K562 (cell line): ENCODE data around the gene CPT1C. TPM values are rescaled to one million over a fixed set of nuclear protein-coding genes. Genes with fewer than 3 reads are reported as not detected.
A peak's percentile ranks its signal among the peaks of the same experiment; 100 is the strongest.

Experiments used
- ARNT ChIP-seq, 2 experiments: fragments of 450-650 bp; IDR thresholded peaks; 2 replicates each; pipeline ENCODE4 v1.6.1; 2016; ENCODE audit warnings: mild to moderate bottlenecking in 1 of 2
- BCLAF1 ChIP-seq, 2 experiments: fragments of 450-650 bp in 1 of 2; IDR thresholded peaks; 2 replicates each; pipeline ENCODE4 v1.6.1; 2011 to 2017; ENCODE audit warnings: low read depth in 2 of 2, antibody characterized with exemption in 1 of 2, borderline replicate concordance in 1 of 2, low read length in 1 of 2, mild to moderate bottlenecking in 1 of 2, mixed read lengths in 1 of 2; ENCODE audit not compliant: control insufficient read depth in 1 of 2
- BHLHE40 ChIP-seq: IDR thresholded peaks from 2 replicates; pipeline ENCODE4 v1.6.1; 2011; ENCODE audit warnings: low read length, improper control_type of control experiment
- BRF1 ChIP-seq: IDR thresholded peaks from 3 replicates; pipeline ENCODE4 v1.6.1; 2011; ENCODE audit warnings: borderline replicate concordance, mild to moderate bottlenecking; ENCODE audit not compliant: insufficient read length; ENCODE audit errors: extremely low read depth
- CREB5 ChIP-seq: fragments of 250-450 bp; sonication (Bioruptor Pico); IDR thresholded peaks from 2 replicates; pipeline ENCODE4 v1.5.0; 2020; ENCODE audit warnings: mild to moderate bottlenecking
- FOXK2 ChIP-seq, 2 experiments: fragments of 450-650 bp; IDR thresholded peaks in 1 of 2; conservative IDR thresholded peaks in 1 of 2; 2 replicates each; pipeline ENCODE4 v1.6.1; 2016; ENCODE audit warnings: low read depth in 2 of 2, mild to moderate bottlenecking in 1 of 2
- FUS ChIP-seq: fragments of 200-400 bp; formaldehyde crosslinking; optimal IDR thresholded peaks from 2 replicates; pipeline ENCODE3; 2017; ENCODE audit warnings: low read depth, low read length
- GATA2 ChIP-seq: sonication (generic); formaldehyde crosslinking; IDR thresholded peaks from 2 replicates; pipeline ENCODE4 v1.4.0; 2020; ENCODE audit warnings: mild to moderate bottlenecking, missing genetic modification reagents
- HNRNPH1 ChIP-seq: fragments of 200-400 bp; formaldehyde crosslinking; optimal IDR thresholded peaks from 2 replicates; pipeline ENCODE3; 2017; ENCODE audit warnings: low read depth, mild to moderate bottlenecking, low read length, moderate library complexity
- KDM1A ChIP-seq, 2 experiments: fragments of 450-650 bp; IDR thresholded peaks; 2 replicates each; pipeline ENCODE4 v1.6.1; 2016; ENCODE audit warnings: mild to moderate bottlenecking in 2 of 2
- L3MBTL2 ChIP-seq: fragments of 450-650 bp; IDR thresholded peaks from 2 replicates; pipeline ENCODE4 v1.6.1; 2016; ENCODE audit warnings: mild to moderate bottlenecking, moderate library complexity
- MAZ ChIP-seq, 2 experiments: fragments of 450-650 bp in 1 of 2; sonication (generic) in 1 of 2; formaldehyde crosslinking; IDR thresholded peaks in 1 of 2; conservative IDR thresholded peaks in 1 of 2; 2 replicates each; pipeline versions ENCODE4 v1.4.0 to v1.5.0; 2020; ENCODE audit warnings: mild to moderate bottlenecking in 1 of 2, missing genetic modification reagents in 1 of 2
- OTX1 ChIP-seq: fragments of 450-650 bp; formaldehyde crosslinking; IDR thresholded peaks from 2 replicates; pipeline ENCODE4 v1.4.0; 2022; ENCODE audit warnings: mild to moderate bottlenecking
- RAD21 ChIP-seq, 2 experiments: fragments of 250-450 bp in 1 of 2; fragments of 450-650 bp in 1 of 2; sonication (Bioruptor Pico) in 1 of 2; formaldehyde crosslinking in 1 of 2; IDR thresholded peaks in 1 of 2; conservative IDR thresholded peaks in 1 of 2; 2 replicates each; pipeline versions ENCODE4 v1.4.0 to v1.8.0; 2020 to 2022; ENCODE audit warnings: mild to moderate bottlenecking in 2 of 2, moderate library complexity in 1 of 2
- RAD51 ChIP-seq: fragments of 450-650 bp; IDR thresholded peaks from 2 replicates; pipeline ENCODE4 v1.7.1; 2016; ENCODE audit warnings: low read depth, mild to moderate bottlenecking, borderline replicate concordance
- SRSF7 ChIP-seq: fragments of 200-400 bp; formaldehyde crosslinking; optimal IDR thresholded peaks from 2 replicates; pipeline ENCODE3; 2017; ENCODE audit warnings: mild to moderate bottlenecking, low read depth, low read length
- TEAD1 ChIP-seq, 2 experiments: fragments of 450-650 bp in 1 of 2; sonication (generic) in 1 of 2; formaldehyde crosslinking; IDR thresholded peaks; 2 replicates each; pipeline versions ENCODE4 v1.4.0 to v1.8.0; 2020 to 2022; ENCODE audit warnings: mild to moderate bottlenecking in 2 of 2, missing genetic modification reagents in 1 of 2
- TFAM ChIP-seq: fragments of 250-450 bp; sonication (Bioruptor Pico); conservative IDR thresholded peaks from 2 replicates; pipeline ENCODE4 v1.5.0; 2021; ENCODE audit warnings: mild to moderate bottlenecking, moderate library complexity
- ZFP30 ChIP-seq: fragments of 250-450 bp; sonication (Bioruptor Pico); IDR thresholded peaks from 2 replicates; pipeline ENCODE4 v1.8.0; 2022; ENCODE audit warnings: moderate library complexity, mild to moderate bottlenecking, inconsistent platforms, borderline replicate concordance
- ZNF239 ChIP-seq: fragments of 250-450 bp; sonication (Bioruptor Pico); IDR thresholded peaks from 2 replicates; pipeline ENCODE4 v1.4.0; 2020; ENCODE audit warnings: mild to moderate bottlenecking
- polyA plus RNA-seq, 8 experiments: library from polyadenylated mRNA; depleted of rRNA in 4 of 8; stranded (reverse) in 5 of 8; unstranded in 3 of 8; fragments of >200 nt; fragmentation: Nextera tagmentation in 2 of 8; fragmentation: Illumina TruSeq in 1 of 8; extraction: Ambion mirVana in 2 of 8; extraction: Trizol in 1 of 8; gene quantifications; 2 replicates each; pipeline versions ENCODE4 v1.2.1 to v1.2.3, GENCODE V29; 2011 to 2014; ENCODE audit warnings: inconsistent platforms in 1 of 8, missing spikeins in 1 of 8
- total RNA-seq, 7 experiments: library from RNA; depleted of rRNA in 6 of 7; stranded (reverse); fragments of >200 nt in 6 of 7; fragmentation: Illumina TruSeq in 2 of 7; extraction: Trizol in 2 of 7; gene quantifications; 2 replicates each; pipeline versions ENCODE4 v1.2.1 to v1.2.3, GENCODE V29; 2011 to 2021; ENCODE audit warnings: low replicate concordance in 1 of 7
- TF ChIP-seq, protein P1 (sequence below), 2 experiments: IDR thresholded peaks; 2 replicates each; pipeline ENCODE4 v1.6.1; 2011; ENCODE audit warnings: borderline replicate concordance in 1 of 2, control low read depth in 1 of 2, low read depth in 1 of 2, low read length in 1 of 2, mild to moderate bottlenecking in 1 of 2, mixed read lengths in 1 of 2, moderate library complexity in 1 of 2; ENCODE audit not compliant: insufficient read depth in 1 of 2, insufficient read length in 1 of 2, poor library complexity in 1 of 2, severe bottlenecking in 1 of 2; ENCODE audit errors: extremely low read depth in 1 of 2

The CPT1C gene
- total and polyA plus RNA-seq, 9 of the 15 experiments (the other 6 are each of a cell fraction or from before 2014, with no cell fraction given), result 1.9 to 12.3 (median 3.0) TPM

DNA sequence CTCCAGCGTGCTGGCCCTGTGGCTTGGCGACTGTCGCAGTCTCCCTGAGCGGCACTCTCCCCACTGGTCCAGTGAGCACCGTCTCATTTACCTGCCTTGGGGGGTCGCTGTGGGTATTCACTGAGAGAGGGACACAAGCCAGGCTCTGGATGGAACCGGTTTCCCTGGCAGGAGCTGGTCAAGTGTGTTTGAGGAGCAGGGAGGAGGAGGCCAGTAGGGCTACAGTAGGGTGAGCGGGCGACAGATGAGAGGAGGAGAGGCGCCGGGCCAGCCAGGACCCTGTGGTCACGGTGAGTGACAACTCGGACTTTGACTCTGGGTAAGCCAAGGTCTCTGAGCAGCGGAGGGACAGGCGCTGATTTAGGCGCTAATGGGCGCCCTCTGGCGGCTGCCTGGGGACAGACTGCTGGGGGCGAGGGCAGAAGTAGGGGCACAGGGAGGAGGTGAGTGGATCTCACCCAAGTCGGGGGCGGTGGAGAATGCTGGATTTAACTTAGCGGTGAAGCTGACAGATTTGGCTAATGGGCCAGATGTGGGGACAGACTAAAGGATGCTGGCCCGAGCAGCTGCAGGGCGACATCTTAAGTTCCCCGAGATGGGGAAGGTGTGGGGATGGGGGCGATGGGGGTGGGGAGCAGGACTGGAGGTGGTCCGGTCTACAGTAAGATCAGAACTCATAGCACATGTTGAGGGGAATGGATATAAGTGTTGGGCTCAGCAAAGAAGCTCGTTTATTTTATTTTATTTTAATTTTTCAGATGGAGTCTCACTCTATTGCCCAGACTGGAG is 18.6 kb upstream of the CPT1C start (continued):
- TF ChIP-seq SRSF7 (no peak), ARNT (IDR thresholded peaks at IDR 0.05) (0 out of 4 replicates have a peak, but pooled peaks of 1 of the 2 experiments have one; percentile 54), FOXK2 (conservative IDR thresholded peaks at IDR 0.05 in 1 of 2, IDR thresholded peaks at IDR 0.05 in 1 of 2; ENCODE audit: low read depth in 2 of 2) (peak in 1 of 2 experiments; percentile 62; a peak in 1 of 4 replicates), FUS (no peak), MAZ (CRISPR knock-in tag; conservative IDR thresholded peaks at IDR 0.05 in 1 of 2, IDR thresholded peaks at IDR 0.05 in 1 of 2) (peak; percentile 63 to 87), CREB5 (CRISPR knock-in tag) (no peak), ZFP30 (CRISPR knock-in tag) (no peak), BRF1 (no peak), RAD51 (no peak), HNRNPH1 (no peak), TEAD1 (CRISPR knock-in tag; IDR thresholded peaks at IDR 0.05) (no peak), GATA2 (CRISPR knock-in tag) (no peak), OTX1 (CRISPR knock-in tag) (no peak), ZNF239 (CRISPR knock-in tag) (no peak), BHLHE40 (no peak), TFAM (no peak), L3MBTL2 (peak; percentile 46), BCLAF1 (IDR thresholded peaks at IDR 0.05; ENCODE audit: borderline replicate concordance in 1 of 2, control insufficient read depth in 1 of 2, low read depth in 2 of 2, low read length in 1 of 2) (no peak), RAD21 (CRISPR knock-in tag; conservative IDR thresholded peaks at IDR 0.05 in 1 of 2, IDR thresholded peaks at IDR 0.05 in 1 of 2) (peak; percentile 51 to 69), KDM1A (IDR thresholded peaks at IDR 0.05) (peak in 1 of 2 experiments; percentile 46; a peak in 1 of 4 replicates)
- TF ChIP-seq, protein P1, sequence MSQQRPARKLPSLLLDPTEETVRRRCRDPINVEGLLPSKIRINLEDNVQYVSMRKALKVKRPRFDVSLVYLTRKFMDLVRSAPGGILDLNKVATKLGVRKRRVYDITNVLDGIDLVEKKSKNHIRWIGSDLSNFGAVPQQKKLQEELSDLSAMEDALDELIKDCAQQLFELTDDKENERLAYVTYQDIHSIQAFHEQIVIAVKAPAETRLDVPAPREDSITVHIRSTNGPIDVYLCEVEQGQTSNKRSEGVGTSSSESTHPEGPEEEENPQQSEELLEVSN (IDR thresholded peaks at IDR 0.05; ENCODE audit: borderline replicate concordance in 1 of 2, extremely low read depth in 1 of 2, insufficient read depth in 1 of 2, insufficient read length in 1 of 2, low read depth in 1 of 2, low read length in 1 of 2, poor library complexity in 1 of 2, severe bottlenecking in 1 of 2), result no peak
